ENCODE data around the gene C1QBP.
"Not testable (repeated sequence)": the region's sequence is repeated elsewhere in the genome, so short reads cannot be mapped to it uniquely, and the experiment has no call there.

C1QBP gene

DNA sequence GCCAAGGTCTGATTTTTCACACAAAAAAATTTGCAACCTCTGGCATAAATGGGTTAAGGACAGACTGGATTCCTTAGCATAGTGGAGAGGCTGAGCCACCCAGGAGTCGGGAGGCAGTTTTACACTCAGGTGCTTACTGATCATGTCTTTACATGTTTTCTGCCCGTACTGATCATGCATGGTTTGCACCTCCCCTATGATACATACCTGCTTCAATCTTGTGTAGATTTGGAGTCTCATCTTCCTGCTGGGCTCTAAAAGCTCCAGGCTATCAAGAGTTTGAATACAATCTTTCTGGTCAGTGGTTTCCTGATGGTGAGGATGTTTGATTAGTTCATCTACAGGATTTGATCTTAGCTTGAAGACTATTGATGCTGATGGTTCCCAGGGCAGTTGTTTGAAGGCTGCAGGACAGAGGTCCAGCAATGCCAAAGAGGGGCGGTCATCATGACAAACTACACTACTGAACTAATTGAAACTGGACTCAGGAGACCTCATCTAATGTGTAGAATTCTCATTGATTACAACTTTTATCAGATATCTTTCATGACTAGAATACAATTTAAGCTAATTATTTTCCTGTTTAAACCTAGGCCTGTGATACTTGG is 6.9 kb downstream of the C1QBP start:
- no peak for DNase-seq (ENCODE audit: low spot score)

DNA sequence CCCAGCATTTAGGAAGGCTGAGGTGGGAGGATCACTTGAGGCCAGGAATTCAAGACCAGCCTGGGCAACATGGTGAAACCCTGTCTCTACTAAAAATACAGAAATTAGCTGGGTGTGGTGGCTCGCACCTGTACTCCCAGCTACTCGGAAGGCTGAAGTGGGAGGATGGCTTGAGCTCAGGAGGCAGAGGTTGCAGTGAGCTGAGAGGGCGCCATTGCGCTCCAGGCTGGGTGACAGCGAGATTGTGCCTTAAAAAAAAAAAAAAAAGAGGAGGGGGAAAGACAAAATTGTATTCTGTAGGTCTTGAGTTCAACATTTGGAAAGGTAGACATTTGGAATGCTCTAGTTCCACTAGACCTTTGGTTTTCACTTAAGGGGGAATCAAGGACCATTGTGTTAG is 7.7 kb downstream of the C1QBP start:
- DNase-seq (ENCODE audit: low spot score): not testable (repeated sequence)

DNA sequence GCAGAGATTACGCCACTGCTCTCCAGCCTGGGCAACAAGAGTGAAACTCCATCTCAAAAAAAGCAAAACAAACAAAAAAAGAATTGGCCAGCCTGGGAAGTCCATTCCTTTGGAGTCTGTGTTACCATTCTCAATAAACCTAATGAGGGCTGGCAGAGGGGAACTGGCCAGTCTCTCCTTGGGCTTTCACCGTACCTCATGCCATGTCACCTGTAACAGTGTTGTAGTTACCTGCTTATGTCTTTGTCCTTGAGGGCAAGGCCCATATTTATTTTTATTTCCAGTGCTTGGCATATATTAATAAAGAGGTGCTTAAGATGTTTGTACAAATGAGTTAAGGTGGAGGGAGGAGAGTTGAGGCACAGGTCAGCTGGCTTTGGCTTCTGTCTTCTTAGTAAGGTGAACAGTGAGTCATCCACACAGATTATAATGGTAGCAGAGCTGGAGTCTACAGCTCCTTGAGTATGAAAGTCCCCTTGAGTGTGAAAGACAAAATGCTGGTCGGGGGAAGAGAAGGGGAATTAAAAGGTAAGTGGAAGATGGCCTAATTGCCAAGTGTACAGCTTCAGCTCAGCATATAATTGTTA is 8.4 kb downstream of the C1QBP start:
- no peak for DNase-seq (ENCODE audit: low spot score)

DNA sequence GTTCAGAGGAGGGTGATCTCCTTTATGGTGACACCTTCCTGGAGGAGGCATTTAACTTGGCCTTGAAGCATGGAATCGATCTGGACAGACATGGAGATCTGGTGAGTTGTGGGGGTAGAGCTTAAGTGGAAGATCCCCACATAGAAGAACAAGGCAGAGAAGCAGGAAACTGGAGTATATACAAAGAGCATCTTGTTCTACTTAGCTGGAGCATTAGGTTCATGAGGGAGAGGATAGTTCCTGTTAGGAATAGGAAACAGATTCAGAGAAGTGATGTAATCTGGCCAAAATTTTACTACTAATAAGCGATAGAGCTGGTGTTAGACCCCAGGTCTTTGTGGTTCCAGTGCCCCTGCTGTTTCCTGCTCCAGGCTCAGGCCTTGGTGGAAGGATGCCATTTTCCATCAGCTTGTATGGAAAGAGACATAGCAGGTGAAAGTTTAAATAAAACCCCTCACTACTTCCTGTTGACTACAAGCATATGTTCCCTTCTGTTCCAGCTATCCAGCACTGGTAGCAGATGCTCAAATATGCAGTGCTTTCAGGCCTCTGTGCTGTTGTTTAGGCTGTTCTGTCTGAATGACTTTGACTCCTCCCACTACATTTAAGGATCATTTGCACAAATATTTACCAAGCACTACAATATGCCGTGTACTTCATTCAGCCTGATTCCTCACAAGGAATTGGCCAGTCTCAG is 9.6 kb downstream of the C1QBP start:
- DNase-seq (ENCODE audit: low spot score): no peak

- no peak for DNase-seq (ENCODE audit: low spot score)
Measured at GRCh38 chr17:5425826-5426225, 13.1 kb downstream of the C1QBP start.

DNA sequence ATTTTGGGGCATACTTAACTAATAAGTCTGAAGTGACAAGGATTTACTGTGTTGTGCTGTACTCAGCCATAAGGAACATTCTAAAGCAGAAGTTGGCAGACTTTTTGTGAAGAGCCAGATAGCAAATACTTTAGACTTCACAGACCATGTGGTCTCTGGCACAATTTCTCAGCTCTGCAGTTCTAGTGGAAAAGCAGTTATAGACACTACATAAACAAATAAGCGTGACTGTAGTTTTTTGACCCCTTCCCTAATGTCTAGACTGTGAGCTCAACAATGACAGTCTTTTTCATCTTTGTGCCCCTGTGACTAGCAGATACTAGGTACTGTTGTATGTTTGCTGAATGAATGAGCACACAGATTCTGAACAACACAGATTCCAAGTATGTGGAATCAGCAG is 14.0 kb downstream of the C1QBP start:
- no peak for DNase-seq (ENCODE audit: low spot score)

DNA sequence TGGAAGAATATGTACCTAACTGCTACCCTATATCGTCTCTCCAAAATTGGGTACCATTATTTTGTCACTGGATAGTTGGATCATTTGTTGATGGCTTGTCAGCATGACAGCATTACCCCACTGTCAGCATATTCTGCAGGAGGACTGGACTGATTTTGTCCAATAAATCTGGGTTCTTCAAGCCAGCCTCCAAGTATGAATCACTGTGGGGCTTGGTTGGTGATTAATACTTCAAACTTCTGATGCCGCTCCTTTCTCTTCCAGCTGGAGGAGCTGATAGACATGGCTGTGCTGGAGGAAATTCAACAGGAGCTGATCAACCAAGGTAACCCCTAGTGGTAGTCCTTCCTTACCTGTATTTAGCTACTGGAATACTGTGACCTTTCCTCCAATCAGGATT is 16.4 kb downstream of the C1QBP start:
- DNase-seq (ENCODE audit: low spot score): no peak

- peak; percentile 89 for DNase-seq (ENCODE audit: low spot score)
Measured at GRCh38 chr17:5419959-5420653, 18.8 kb downstream of the C1QBP start, which contains the start of gene RPAIN. Gene RPAIN, plus strand, starts transcription at chr17:5420182. Its CDS starts 29 bp downstream, at chr17:5420211.

GRCh38 chr17:5419356-5419958 is 19.5 kb downstream of the C1QBP start, which contains the start of gene NUP88:
Gene NUP88, minus strand, starts transcription at chr17:5419662. Its CDS starts 12 bp downstream, at chr17:5419650.
- DNase-seq (ENCODE audit: low spot score): peak; percentile 98

DNA sequence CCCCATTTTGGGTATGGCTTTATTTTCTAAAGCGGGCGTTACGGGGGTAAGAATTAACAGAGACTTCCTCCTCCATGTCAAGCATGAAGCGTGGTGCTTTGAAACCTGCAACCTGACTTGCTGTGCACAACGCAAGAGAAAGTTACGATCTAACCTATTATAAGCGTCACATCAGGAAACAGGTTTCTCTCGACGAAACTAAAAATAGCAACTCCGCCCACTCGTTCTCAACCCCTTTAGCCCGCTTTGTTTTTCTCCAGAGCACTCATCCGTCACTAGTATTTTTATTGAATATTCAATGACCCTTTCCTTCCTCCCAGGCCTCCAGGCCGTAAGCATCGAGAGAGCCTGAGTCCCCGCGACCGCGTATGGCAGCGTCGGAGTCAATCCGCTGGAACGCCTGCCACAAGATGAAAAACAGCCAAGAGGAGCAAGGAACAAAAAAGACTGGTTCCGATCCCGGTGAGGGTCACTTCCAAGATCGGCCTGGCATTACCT is 20.0 kb downstream of the C1QBP start:
- peak; percentile 78 for DNase-seq (ENCODE audit: low spot score)

GRCh38 chr17:5416901-5417300 is 22.1 kb downstream of the C1QBP start:
- no peak for DNase-seq (ENCODE audit: low spot score)

- peak; percentile 45 for DNase-seq (ENCODE audit: low spot score)
Measured at GRCh38 chr17:5413682-5414081, 25.3 kb downstream of the C1QBP start.

GRCh38 chr17:5410594-5411272 is 28.2 kb downstream of the C1QBP start:
- DNase-seq (ENCODE audit: low spot score): peak; percentile 24

DNA sequence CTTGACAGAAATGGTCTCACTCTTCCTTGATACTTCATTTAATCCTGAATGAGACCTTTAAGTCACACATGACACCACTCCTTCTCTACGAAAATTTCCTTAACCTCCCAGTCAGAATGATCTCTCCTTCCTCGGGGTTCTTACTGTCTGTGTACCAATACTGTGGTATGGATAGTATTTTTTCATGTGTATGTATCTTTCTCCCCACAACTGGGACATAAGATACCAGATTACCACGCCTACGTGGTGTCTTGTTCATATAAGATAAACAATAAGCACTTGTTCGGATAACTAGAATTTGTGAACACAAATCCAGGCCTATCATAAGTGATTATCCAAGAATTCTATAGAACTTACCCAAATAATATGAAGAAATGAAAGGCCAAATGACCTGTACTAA is 30.8 kb downstream of the C1QBP start:
- no peak for DNase-seq (ENCODE audit: low spot score)

DNA sequence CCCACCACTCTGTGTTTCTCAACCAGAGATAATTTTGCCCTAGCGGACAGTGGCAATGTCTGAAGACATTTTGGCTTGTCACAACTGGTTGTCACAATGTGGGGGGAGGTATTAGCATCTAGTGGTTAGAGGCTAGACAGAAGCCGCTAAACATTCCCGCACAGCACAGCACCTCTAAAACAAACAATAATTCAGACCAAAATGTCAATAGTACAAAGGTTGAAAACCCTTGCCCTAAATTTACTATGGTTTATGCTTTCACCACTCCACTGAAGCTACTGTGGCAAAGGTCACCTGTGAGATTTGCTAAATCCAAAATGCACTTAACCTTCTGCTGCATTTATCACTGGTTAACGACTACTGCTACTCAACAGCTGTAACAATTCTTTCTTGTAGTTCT is 33.6 kb downstream of the C1QBP start:
- DNase-seq (ENCODE audit: low spot score): no peak

GRCh38 chr17:5399767-5400166 is 39.2 kb downstream of the C1QBP start:
- no peak for DNase-seq (ENCODE audit: low spot score)

DNA sequence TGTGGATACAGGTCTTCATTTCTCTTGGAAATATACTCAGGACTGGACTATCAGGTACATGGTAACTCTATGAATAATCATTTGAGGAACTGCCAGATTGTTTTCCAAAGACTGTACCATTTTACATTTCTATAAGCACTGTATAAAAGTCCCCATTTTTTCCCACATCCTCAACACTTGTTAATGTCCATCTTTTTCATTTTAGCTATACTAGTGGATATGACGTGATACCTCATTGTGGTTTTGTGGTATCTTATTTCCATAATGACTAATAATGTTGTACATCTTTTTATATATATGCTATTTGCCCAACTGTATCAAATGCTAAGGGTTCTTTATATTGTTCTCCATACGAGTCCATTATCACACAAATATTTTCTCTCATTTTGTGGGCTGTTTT is 42.3 kb downstream of the C1QBP start:
- DNase-seq (ENCODE audit: low spot score): no peak

- no peak for DNase-seq (ENCODE audit: low spot score)
Measured at GRCh38 chr17:5391678-5392077, 47.3 kb downstream of the C1QBP start.
